HG03460 (cell line): ENCODE measurements around the gene ERC1.
"Not testable (repeated sequence)": the region's sequence is repeated elsewhere in the genome, so short reads cannot be mapped to it uniquely, and the experiment has no call there.

ENCODE experiments used
- ATAC-seq: cut with Tn5 transposase; IDR thresholded peaks from one replicate; pipeline ENCODE4 v1.9.1; 2021; ENCODE audit not compliant: unreplicated experiment

ERC1 gene

GRCh38 chr12:1020389-1020788 is 29.4 kb downstream of the ERC1 start:
- no peak for ATAC-seq

DNA sequence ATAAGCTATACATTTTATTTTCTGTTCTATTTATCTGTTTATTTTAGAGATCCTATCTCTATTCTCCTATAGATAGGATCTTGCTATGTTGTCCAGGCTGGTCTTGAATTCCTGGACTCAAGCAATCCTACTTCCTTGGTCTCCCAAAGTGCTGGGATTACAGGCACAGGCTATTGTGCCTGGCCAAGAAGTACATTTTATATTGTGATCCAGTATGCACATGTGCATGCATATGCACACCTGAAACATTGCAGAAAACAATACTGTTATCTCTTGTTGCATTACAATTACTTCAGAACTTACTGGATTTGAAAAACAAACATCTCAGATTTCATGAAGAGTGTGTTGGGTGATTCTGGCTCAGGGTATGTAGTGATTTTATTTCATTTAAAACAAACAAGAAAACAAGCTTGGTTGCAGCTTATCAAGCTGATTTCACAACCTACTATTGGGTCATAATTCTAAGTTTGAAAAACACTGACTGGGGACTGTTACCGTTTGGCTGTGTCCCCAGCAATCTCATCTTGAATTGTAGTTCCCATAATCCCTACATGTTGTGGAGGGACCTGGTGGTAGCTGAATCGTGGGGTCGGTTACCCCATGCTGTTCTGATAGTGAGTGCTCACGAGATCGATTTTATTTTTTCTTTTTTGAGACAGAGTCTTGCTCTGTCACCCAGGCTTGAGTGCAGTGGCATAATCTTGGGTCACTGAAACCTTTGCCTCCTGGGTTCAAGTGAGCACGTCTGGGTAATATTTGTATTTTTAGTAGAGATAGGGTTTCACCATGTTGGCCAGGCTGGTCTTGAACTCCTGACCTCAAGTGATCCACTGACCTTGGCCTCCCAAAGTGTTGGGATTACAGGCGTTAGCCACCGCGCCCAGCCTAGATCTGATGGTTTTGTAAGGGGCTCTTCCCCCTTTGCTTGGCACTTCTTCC is 31.3 kb downstream of the ERC1 start:
- no peak for ATAC-seq

GRCh38 chr12:1030779-1031178 is 39.8 kb downstream of the ERC1 start:
- no peak for ATAC-seq

DNA sequence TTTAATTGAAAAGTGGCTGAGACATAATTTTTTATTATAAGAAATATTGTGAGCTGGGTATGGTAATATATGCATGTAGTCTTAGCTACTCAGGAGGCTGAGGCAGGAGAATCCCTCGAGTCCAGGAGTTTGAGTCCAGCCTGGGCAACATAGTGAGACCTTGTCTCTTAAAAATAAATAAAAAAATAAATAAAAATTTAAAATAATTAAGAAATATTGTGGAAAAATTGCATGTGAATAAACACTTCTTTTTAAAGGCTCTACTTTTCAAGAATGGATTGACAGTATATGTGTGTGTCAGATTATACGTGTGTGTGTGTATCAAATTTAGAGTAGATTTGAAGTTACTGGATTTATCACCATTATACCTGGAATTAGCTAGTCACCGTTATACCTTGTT is 43.2 kb downstream of the ERC1 start:
- ATAC-seq, result no peak

DNA sequence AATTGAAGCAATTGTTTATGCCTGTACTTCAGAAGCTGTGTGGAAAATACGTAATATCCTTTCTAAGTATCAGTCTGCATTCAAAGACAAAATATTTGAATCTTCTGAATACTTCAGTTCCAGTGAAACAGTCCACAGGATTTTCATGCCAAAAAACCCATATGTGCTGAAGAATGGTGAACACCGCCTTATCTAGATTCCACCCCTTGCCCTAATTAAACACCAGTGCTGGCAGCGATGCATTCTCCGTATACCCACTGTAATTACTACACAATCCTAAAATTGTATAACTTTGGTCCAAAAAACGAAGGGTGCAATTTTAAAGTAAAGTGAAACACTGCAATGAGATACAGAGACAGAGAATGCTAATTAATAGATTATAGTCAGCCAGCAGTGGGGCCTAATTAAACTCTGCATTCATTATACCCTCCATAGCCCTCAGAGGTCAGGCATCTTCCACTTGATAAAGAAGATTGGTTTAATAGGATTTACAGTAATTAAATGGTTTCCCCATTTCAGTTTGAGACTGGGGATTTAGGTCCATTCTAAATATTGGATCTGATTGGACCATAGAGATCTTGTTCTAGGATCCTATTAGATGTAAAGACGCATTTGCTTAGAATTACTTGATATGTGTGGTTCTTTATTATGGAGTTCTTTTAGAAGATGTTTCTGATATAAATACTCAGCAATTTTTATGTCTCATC is 43.9 kb downstream of the ERC1 start:
- ATAC-seq, result no peak

DNA sequence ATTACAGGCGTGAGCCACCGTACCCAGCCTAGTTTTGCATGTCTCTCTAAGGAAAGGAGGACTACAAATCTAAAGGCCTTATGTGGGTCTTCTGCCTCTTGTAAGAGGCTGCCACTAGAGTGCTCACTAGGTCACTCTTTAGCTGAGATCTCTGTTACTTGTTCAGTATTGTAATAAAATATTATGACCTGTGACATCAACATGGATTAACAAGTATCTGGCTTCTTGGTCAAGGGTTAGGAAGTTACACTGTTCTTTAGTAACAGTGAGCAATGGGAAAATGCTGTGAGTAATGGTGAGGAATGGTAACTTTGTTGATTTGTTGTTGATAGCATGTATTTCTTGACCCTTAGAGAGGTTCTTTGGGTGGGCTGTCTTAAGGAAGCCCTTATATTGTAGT is 50.5 kb downstream of the ERC1 start:
- ATAC-seq, result no peak

DNA sequence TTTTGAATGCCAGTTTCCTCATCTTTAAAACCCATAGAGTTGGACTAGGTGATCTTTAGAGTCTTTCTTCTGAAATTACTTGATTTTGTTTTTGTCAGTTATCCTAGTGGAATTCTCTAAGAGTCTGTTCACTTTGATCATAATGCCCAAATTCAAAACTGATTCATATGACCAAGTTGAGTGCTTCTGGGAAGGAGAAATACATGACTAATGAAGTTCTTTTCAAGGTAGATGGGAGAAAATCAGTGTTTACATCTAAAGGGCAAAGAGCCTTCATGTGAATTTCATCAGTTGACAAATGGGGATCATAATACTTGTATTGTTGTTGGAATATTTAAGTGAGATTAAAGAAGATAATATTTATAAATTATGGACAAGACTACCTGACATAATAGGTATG is 53.2 kb downstream of the ERC1 start:
- no peak for ATAC-seq

GRCh38 chr12:1044696-1045095 is 53.7 kb downstream of the ERC1 start:
- ATAC-seq, result no peak

GRCh38 chr12:1046727-1047126 is 55.7 kb downstream of the ERC1 start:
- ATAC-seq, result no peak

- ATAC-seq, result no peak
These were observed 57.1 kb downstream of the ERC1 start for GRCh38 chr12:1047898-1048660.

- no peak for ATAC-seq
These were observed 59.2 kb downstream of the ERC1 start for GRCh38 chr12:1050059-1050707.

DNA sequence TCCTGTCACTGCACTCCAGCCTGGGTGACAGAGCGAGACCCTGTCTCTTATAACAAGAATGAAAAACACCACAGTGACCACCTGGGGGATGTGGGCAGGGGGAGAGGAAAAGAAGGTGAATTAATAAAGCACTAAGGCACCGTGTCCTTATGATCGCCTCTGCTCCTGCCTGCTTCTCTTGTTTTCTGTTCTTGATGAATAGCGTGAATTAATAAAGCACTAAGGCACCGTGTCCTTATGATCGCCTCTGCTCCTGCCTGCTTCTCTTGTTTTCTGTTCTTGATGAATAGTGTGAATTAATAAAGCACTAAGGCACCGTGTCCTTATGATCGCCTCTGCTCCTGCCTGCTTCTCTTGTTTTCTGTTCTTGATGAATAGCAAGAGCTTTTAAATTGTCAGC is 60.6 kb downstream of the ERC1 start:
- ATAC-seq, result not testable (repeated sequence)

GRCh38 chr12:1053690-1054089 is 62.7 kb downstream of the ERC1 start:
- no peak for ATAC-seq

GRCh38 chr12:1054117-1054870 is 63.3 kb downstream of the ERC1 start:
- ATAC-seq, result no peak

DNA sequence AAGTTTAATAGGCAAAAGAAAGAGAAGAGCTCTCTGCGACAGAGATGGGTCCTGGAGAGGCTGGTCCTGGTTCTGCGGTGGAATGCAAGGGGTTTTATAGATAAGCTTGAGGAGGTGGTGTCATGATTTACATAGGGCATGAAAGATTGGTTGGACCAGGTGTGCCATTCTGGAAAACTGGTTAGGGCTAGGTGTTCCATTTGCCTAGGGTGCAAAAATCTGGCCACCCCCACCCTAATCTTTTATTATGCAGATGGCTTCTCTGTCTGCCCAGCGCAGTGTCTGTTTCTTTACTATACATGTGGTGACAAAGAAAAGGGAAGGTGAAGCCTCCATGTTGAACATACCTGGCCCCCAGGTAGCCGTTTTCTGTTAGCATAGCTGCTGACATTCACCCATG is 65.4 kb downstream of the ERC1 start:
- no peak for ATAC-seq

- ATAC-seq, result no peak
These were observed 67.4 kb downstream of the ERC1 start for GRCh38 chr12:1058423-1058822.

GRCh38 chr12:1059162-1059561 is 68.1 kb downstream of the ERC1 start:
- no peak for ATAC-seq

- no peak for ATAC-seq
These were observed 72.8 kb downstream of the ERC1 start for GRCh38 chr12:1063852-1064251.

GRCh38 chr12:1064317-1064716 is 73.3 kb downstream of the ERC1 start:
- ATAC-seq, result no peak

DNA sequence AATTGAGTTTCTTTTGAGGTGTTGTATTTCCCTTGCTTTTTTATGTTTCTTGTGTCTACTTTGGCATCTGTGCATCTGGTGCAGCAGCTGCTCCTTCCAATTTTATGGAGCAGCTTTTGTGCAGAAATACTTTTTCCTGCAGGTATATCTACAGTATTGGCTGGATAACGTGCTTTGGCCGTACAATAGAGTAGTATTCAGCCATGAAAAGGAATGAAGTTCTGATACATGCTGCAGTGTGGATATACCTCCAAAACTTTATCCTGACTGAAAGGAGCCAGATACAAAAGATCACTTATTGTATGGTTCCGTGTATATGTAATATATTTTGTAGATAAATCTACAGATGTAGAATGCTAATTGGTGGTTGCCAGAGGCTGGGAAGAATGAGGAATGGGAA is 74.6 kb downstream of the ERC1 start:
- no peak for ATAC-seq
